Activated CD4-positive, alpha-beta T cell treated with anti-CD3 and anti-CD28 coated beads for 48 hours (primary cell): Measurements from ENCODE around the gene ZNF677.
"Not testable (repeated sequence)": the region's sequence is repeated elsewhere in the genome, so short reads cannot be mapped to it uniquely, and the experiment has no call there.

Source experiments
- DNase-seq: peaks from one replicate; pipeline ENCODE4 v3.0.0-alpha.2; 2020

Gene ZNF677

GRCh38 chr19:53254411-53255341 is at the start of gene ZNF677:
TSS of gene ZNF677 (minus strand) at chr19:53254873. CDS start at chr19:53251550, 3,323 bp downstream.
- peak; percentile 88 for DNase-seq

DNA sequence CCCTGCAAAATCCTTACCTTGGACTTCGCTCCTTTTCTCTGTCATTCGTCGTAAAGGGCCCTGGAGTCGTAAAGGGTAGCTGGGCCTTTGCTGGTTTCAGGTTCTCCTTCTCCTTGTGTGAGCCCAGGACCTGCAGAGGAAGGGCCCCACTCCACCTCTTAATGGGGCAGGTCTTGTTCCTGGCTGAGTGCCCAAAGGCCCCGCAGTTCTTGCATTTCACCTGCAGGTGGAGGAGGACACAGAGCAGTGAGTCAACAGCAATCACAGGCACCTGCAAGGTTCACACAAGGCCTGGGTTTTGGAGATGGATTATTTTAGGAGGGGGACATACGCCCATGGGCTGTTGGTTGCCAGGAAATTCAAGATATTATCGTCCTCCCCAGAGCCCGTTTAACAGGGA is 46.7 kb upstream of the ZNF677 start:
- not testable (repeated sequence) for DNase-seq

DNA sequence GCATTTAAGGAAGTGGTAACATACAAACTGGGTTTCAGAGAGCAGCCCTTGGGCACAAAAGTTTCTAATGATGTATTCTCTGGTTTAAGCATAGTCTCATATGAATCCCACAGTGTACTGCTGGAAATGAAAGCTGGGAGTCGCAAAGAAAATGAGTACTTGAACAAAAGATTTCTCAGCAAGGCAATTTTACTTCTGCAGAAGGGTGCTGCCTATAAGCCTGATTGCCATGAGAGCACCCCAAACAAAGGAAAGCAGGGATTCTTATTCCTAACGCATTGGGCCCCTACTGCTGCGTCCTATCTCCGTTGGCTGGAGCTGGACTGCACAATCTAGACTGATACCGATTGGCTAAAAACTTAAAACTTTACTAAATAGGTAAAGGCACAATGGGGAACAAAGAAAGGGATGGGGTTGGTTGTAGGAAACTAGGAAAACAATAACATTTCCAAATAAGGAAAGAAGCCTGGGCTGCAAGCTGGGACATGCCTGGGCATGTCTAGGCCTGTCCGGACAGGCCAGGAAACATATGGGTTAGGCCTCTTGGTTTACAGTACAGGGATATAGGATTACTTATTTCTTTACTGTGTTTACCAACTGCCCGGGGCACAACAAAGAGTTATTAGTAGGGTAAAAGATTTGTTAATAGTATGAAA is 40.2 kb upstream of the ZNF677 start:
- no peak for DNase-seq

DNA sequence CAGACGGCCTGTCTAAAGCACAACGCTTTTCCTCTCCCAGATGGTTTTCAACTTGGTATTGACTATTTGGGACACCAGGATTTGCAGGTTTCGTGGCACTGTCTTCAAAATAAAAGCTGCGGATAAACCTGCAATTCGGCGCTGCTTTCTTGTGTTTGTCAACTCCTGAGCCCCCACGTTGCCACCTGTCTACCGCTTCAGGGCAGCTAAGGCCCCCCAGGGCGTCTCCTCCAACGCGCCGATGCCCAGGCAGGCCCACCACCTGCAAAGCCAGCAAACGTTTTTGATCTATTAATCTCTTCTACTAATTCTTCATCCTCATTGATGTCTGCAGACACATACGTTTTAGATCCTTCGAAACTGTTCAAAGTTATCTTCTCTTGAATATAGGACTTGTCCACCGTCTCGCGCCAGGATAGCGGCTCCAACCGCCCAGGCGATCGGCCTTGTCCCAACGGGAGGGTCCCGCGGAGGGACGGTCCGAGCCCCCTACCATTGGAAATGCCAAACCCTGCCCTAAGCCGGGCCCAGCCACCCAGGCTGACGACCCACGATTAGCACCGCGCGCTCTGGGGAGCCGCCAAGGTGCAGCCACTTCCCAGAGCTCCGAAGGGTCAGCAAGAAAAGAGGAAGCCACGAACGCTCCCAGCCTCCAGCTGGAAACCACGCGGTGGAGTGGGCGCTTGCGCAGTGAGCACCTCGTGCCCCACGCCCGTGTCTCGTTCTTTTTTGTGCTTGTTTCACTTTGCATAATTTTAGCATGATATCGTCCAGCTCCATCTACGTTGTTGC is 36.3 kb upstream of the ZNF677 start:
- no peak for DNase-seq

- DNase-seq, result no peak
Measured at GRCh38 chr19:53285087-53285486, 30.4 kb upstream of the ZNF677 start.

- DNase-seq, result peak; percentile 22
Measured at GRCh38 chr19:53281947-53282346, 27.3 kb upstream of the ZNF677 start.

GRCh38 chr19:53275480-53275879 is 20.8 kb upstream of the ZNF677 start:
- no peak for DNase-seq

GRCh38 chr19:53272044-53272443 is 17.4 kb upstream of the ZNF677 start:
- DNase-seq, result no peak

GRCh38 chr19:53269861-53270260 is 15.2 kb upstream of the ZNF677 start:
- DNase-seq, result not testable (repeated sequence)

- not testable (repeated sequence) for DNase-seq
Measured at GRCh38 chr19:53267623-53268022, 12.9 kb upstream of the ZNF677 start, which contains the start of gene VN1R4. TSS of gene VN1R4 (minus strand) at chr19:53267723. CDS start at chr19:53267665, 58 bp downstream.

- DNase-seq, result not testable (repeated sequence)
Measured at GRCh38 chr19:53257715-53258342, 3.2 kb upstream of the ZNF677 start, which contains the start of gene VN1R2. TSS of gene VN1R2 (plus strand) at chr19:53258292. CDS start at chr19:53258376, 84 bp downstream.

GRCh38 chr19:53246498-53246897 is 8.2 kb downstream of the ZNF677 start:
- DNase-seq, result no peak

DNA sequence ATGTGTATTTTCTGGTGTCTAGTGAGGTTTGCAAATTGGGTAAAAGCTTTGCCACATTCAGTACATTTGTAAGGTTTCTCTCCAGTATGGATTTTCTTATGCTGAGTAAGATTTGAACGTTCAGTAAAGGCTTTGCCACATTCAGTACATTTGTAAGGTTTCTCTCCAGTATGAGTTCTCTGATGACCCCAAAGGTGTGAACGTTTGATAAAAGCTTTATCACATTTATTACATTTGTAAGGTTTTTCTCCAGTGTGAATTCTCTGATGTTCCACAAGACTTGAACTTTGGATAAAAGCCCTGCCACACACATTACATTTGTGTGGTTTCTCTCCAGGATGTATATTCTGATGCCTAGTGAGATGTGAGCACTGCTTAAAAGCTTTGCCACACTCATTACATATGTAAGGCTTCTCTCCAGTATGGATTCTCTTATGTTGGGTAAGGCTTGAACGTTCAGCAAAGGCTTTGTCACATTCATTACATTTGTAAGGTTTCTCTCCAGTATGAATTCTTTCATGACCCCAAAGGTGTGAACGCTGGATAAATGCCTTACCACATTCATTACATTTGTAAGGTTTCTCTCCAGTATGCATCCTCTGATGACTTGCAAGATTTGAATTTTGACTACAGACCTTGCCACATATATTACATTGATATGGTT is 17.4 kb downstream of the ZNF677 start:
- DNase-seq, result no peak

GRCh38 chr19:53224606-53225005 is 30.1 kb downstream of the ZNF677 start:
- DNase-seq, result no peak

DNA sequence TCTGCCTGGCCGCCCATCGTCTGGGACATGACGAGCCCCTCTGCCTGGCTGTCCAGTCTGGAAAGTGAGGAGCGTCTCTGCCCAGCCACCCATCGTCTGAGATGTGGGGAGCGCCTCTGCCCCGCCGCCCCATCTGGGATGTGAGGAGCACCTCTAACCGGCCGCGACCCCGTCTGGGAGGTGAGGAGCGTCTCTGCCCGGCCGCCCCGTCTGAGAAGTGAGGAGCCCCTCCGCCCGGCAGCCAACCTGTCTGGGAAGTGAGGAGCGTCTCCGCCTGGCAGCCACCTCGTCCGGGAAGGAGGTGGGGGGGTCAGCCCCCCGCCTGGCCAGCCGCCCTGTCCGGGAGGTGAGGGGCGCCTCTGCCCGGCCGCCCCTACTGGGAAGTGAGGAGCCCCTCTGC is 32.0 kb downstream of the ZNF677 start:
- DNase-seq, result not testable (repeated sequence)

DNA sequence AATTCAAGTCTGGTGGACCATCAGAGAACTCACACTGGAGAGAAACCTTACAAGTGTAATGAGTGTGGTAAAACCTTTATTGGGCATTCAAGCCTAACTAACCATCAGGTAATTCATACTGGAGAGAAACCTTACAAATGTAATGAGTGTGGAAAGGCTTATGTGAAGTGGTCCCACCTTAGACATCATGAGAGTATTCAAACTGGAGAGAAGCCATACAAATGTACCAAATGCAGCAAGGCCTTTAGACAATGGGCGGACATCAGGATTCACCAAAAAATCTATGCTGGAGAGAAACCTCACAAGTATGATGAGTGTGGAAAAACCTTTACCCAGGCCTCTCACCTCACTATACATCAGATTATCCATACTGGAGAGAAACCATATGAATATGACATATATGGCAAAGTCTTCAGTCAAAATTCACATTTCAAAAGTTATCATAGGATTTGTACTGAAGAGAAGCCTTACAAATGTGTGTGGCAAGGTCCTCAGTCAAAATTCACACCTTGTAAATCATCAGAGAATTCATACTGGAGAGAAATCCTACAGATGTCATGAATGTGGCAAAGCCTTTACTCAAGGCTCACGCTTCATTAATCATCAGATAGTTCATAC is 41.9 kb downstream of the ZNF677 start:
- DNase-seq, result no peak

DNA sequence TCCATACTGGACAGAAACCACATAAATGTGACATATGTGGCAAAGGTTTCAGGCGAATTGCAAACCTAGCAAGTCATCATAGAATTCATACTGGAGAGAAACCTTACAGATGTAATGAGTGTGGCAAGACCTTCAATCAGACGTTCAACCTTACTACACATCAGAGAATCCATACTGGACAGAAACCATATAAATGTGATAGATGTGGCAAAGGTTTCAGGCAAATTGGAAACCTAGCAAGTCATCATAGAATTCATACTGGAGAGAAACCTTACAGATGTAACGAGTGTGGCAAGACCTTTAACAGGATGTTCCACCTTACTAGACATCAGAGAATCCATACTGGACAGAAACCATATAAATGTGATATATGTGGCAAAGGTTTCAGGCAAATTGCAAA is 43.1 kb downstream of the ZNF677 start:
- DNase-seq, result not testable (repeated sequence)

- peak; percentile 97 for DNase-seq
Measured at GRCh38 chr19:53196777-53197396, 57.8 kb downstream of the ZNF677 start.

- peak; percentile 75 for DNase-seq
Measured at GRCh38 chr19:53195265-53195903, 59.3 kb downstream of the ZNF677 start.

DNA sequence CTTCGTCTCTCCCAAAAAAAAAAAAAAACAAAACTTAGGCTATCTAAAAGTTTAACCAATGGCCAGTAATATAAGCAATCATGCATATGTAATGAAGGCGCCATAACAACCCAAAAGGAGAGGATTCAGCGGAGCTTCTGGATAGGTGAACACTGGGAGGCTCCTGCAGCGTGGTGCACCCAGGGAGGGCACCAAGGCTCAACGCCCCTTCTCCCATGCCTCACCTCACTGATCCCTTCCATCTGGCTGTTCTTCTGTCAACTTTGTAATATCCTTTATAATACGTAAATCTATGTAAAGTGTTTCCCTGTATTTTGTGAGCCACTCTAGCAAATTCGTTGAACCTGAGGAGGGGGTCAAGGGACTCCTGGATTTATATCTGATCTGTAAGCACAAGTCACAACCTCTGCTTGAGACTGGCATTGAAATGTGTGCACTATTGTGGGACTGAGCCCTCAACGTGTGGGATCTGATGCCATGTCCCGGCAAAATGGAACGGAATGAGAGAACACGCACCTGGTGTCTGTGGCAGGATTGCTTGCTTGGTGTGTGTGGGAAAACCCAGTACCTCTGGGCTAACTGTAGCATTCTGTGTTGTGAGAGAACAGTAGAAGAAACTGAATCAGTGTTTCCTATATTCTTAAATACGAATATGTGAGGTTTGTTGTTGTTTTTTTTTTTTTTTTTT is 61.0 kb downstream of the ZNF677 start:
- DNase-seq, result no peak
